OCI-LY1 (cell line): ENCODE results near the gene DLK1.

Experiments used
- H2AFZ ChIP-seq: fragments of 200-600 bp; sonication (generic), shearing (Covaris generic); 2 replicates; pipeline ENCODE4 v1.6.0; 2014; ENCODE audit warnings: antibody characterized with exemption, mild to moderate bottlenecking, low read length
- H3F3A ChIP-seq: fragments of 200-600 bp; sonication (generic), shearing (Covaris generic); 2 replicates; pipeline ENCODE4 v1.6.0; 2014; ENCODE audit warnings: mild to moderate bottlenecking, antibody characterized with exemption, low read length, moderate library complexity; ENCODE audit not compliant: insufficient read depth
- H3K27ac ChIP-seq: fragments of 200-600 bp; sonication (generic); 2 replicates; pipeline ENCODE4 v1.5.1; 2014; ENCODE audit warnings: low read length, mixed run types, mild to moderate bottlenecking, low read depth; ENCODE audit not compliant: poor library complexity, severe bottlenecking
- H3K27me3 ChIP-seq: fragments of 200-600 bp; sonication (generic); 2 replicates; pipeline ENCODE4 v1.6.0; 2014; ENCODE audit warnings: antibody characterized with exemption, mild to moderate bottlenecking, low read length, moderate library complexity; ENCODE audit not compliant: insufficient read depth
- H3K36me3 ChIP-seq: fragments of 200-600 bp; sonication (generic); 2 replicates; pipeline ENCODE4 v1.6.1; 2014; ENCODE audit warnings: mild to moderate bottlenecking, antibody characterized with exemption, low read length, moderate library complexity, mixed read lengths; ENCODE audit not compliant: insufficient read depth
- H3K4me1 ChIP-seq: fragments of 200-600 bp; sonication (generic); 2 replicates; pipeline ENCODE4 v1.5.1; 2014; ENCODE audit warnings: mild to moderate bottlenecking, low read length, moderate library complexity; ENCODE audit not compliant: insufficient read depth, severe bottlenecking
- H3K4me2 ChIP-seq: fragments of 200-600 bp; sonication (generic), shearing (Covaris generic); 2 replicates; pipeline ENCODE4 v1.6.1; 2014; ENCODE audit warnings: low read length
- H3K4me3 ChIP-seq: fragments of 200-600 bp; sonication (generic); 2 replicates; pipeline ENCODE4 v1.5.1; 2014; ENCODE audit warnings: low read length, low read depth, mild to moderate bottlenecking, mixed read lengths; ENCODE audit not compliant: poor library complexity, severe bottlenecking
- H3K79me2 ChIP-seq: fragments of 200-600 bp; shearing (Covaris generic); 2 replicates; pipeline ENCODE4 v1.6.1; 2016; ENCODE audit warnings: mixed run types, low read length, mixed read lengths; ENCODE audit not compliant: insufficient read depth
- H3K9ac ChIP-seq: fragments of 200-600 bp; sonication (generic), shearing (Covaris generic); 2 replicates; pipeline ENCODE4 v1.6.1; 2014; ENCODE audit warnings: mild to moderate bottlenecking, low read length, mixed read lengths
- H3K9me2 ChIP-seq: fragments of 200-600 bp; sonication (generic), shearing (Covaris generic); 2 replicates; pipeline ENCODE4 v1.6.1; 2014; ENCODE audit warnings: low read depth, mild to moderate bottlenecking, low read length, mixed read lengths
- H3K9me3 ChIP-seq: fragments of 200-600 bp; shearing (Covaris generic); 2 replicates; pipeline ENCODE4 v1.6.1; 2014; ENCODE audit warnings: low read length, mixed read lengths
- H4K20me1 ChIP-seq: fragments of 200-600 bp; sonication (generic), shearing (Covaris generic); 2 replicates; pipeline ENCODE4 v1.6.0; 2016; ENCODE audit warnings: mild to moderate bottlenecking, low read length; ENCODE audit not compliant: insufficient read depth
- EZH2 ChIP-seq: fragments of 200-600 bp; sonication (generic), shearing (Covaris generic); IDR thresholded peaks from 2 replicates; pipeline ENCODE4 v1.8.0; 2017; ENCODE audit warnings: borderline replicate concordance, mixed run types, mild to moderate bottlenecking, antibody characterized with exemption, low read length, moderate library complexity, mixed read lengths
- TF ChIP-seq, protein P1 (sequence below): fragments of 200-600 bp; sonication (generic), shearing (Covaris generic); IDR thresholded peaks from 2 replicates; pipeline ENCODE4 v1.5.1; 2017; ENCODE audit warnings: mild to moderate bottlenecking, antibody characterized with exemption, low read length, moderate library complexity, mixed read lengths

The DLK1 gene

DNA sequence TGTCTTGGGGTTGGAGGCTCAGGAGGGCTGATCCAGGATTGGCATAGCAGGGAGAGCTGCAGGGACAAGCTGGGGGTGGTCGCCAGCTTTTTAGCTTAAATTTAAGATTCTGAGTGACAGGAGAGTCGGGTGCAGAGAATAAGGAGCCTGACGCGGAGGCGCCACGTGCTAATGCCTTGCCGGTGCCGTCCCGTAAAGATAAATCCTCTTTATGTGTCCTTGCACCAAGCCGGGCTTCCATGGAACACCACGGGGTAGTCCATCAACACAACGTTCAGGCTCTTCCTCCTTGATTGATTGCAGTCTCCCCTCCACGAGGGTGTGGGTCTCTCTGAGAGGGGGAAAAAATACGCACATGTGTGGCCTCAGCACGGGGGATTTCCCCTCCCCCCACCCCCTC is 3.9 kb downstream of the DLK1 start:
- TF ChIP-seq EZH2, result no peak
- TF ChIP-seq, protein P1, sequence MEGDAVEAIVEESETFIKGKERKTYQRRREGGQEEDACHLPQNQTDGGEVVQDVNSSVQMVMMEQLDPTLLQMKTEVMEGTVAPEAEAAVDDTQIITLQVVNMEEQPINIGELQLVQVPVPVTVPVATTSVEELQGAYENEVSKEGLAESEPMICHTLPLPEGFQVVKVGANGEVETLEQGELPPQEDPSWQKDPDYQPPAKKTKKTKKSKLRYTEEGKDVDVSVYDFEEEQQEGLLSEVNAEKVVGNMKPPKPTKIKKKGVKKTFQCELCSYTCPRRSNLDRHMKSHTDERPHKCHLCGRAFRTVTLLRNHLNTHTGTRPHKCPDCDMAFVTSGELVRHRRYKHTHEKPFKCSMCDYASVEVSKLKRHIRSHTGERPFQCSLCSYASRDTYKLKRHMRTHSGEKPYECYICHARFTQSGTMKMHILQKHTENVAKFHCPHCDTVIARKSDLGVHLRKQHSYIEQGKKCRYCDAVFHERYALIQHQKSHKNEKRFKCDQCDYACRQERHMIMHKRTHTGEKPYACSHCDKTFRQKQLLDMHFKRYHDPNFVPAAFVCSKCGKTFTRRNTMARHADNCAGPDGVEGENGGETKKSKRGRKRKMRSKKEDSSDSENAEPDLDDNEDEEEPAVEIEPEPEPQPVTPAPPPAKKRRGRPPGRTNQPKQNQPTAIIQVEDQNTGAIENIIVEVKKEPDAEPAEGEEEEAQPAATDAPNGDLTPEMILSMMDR, result no peak
- H3K27ac ChIP-seq, result no peak overlapping the region
- H3K4me1 ChIP-seq, result no peaks in the 10 kb centered on the region

DNA sequence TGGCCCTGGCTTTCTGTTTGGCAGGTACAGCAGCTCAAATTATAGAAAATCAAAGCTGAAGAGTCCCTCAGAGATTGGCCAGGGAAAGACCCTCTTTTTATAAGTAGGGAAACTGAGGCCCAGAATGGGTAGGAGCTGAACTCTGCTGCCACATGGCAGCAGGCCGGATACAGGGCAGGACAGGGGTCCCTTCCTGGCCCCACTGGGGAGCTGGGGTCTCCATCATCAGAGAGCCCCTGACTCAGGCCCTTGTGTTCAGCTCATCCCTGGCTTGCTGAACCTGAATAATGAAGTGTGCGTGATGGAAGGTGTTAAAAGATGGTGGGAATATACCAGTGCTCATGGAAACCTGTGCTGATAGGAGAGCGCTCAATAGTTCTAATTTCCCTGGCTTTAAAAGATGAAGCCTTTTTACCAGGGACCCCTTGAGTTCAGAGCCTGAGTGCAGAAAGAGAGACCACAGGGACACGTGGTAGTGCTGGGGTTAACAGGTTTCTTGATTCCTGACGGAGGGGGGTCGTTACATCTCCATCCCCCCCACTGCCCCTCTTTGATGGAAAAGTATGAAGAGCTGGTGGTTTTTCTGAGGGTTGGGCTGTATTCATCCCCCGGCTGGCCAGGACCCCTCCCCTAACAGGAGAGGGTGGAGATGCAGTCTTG is 4.4 kb downstream of the DLK1 start:
- Histone ChIP-seq H3K9me2 (no peaks in the 10 kb centered on the region), H3K4me3 (no peak overlapping the region), H3K27ac (no peak overlapping the region), H3K36me3 (no peaks in the 10 kb centered on the region), H3K79me2 (no peaks in the 10 kb centered on the region), H3K4me1 (no peaks in the 10 kb centered on the region), H3K4me2 (no peak overlapping the region), H3K27me3 (no peaks in the 10 kb centered on the region), H4K20me1 (no peaks in the 10 kb centered on the region), H3F3A (no peaks in the 10 kb centered on the region), H2AFZ (no peak overlapping the region), H3K9me3 (no peaks in the 10 kb centered on the region), H3K9ac (no peak overlapping the region)
- TF ChIP-seq, protein P1, result no peak
- TF ChIP-seq EZH2, result no peak

More for the DNA sequence above, 3.9 kb downstream of the DLK1 start:
- H3K4me3 ChIP-seq, result no peak overlapping the region
- no peaks in the 10 kb centered on the region for H3K79me2 ChIP-seq
- no peaks in the 10 kb centered on the region for H3K9me2 ChIP-seq
- no peaks in the 10 kb centered on the region for H3F3A ChIP-seq
- H3K27me3 ChIP-seq, result no peaks in the 10 kb centered on the region
- H3K9me3 ChIP-seq, result no peaks in the 10 kb centered on the region
- no peak overlapping the region for H3K9ac ChIP-seq
- H3K4me2 ChIP-seq, result no peak overlapping the region
- H4K20me1 ChIP-seq, result no peaks in the 10 kb centered on the region
- no peak overlapping the region for H2AFZ ChIP-seq
- H3K36me3 ChIP-seq, result no peaks in the 10 kb centered on the region

DNA sequence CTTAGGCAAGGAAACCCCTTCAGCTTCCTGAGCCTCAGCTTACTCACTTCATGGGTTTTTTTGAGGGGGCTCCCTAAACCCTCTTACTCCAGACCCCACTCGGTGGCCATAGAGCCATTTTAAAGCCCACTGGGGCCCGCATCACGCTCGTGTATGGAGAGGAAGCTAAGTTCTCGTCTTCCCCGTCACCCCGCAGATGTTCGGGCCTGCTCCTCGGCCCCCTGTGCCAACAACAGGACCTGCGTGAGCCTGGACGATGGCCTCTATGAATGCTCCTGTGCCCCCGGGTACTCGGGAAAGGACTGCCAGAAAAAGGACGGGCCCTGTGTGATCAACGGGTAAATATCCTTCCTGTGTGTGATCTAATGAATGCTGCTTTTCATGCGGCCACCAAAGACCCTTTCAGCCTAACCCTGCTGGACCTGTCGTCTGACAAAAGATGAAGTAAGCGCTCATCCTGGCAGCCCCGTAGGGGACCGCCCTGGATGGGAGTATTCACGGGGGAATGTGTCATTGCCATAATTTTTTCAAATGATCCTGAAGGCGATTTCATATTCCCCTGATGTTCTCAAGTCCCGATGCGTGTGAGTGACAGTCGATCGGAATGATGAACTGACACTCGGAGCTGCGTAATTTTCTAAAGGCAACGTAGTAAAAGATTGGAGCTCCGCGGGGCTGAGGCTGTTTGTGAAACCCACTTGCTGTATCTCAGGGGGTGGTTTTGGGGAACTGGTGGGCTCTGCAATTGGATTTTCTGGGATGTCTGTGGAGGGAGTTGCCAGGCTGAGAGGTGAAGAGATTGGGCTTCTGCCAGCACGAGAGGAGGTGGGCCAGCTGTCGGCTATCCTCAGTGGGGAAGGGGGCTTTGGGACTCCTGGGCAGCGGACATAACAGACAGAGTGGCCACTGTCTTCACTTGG is 5.4 kb downstream of the DLK1 start:
- no peaks in the 10 kb centered on the region for H3K9me3 ChIP-seq
- no peaks in the 10 kb centered on the region for H3F3A ChIP-seq
- H3K36me3 ChIP-seq, result no peaks in the 10 kb centered on the region
- H2AFZ ChIP-seq, result no peak overlapping the region
- H3K4me2 ChIP-seq, result no peak overlapping the region
- H3K9me2 ChIP-seq, result no peaks in the 10 kb centered on the region
- no peak for TF ChIP-seq EZH2
- TF ChIP-seq, protein P1, result no peak
- no peak overlapping the region for H3K4me3 ChIP-seq
- H3K27ac ChIP-seq, result no peak overlapping the region
- H3K27me3 ChIP-seq, result no peaks in the 10 kb centered on the region
- H3K4me1 ChIP-seq, result no peaks in the 10 kb centered on the region
- H4K20me1 ChIP-seq, result no peaks in the 10 kb centered on the region
- no peaks in the 10 kb centered on the region for H3K79me2 ChIP-seq
- H3K9ac ChIP-seq, result no peak overlapping the region
